H1 (cell line): ENCODE measurements around the gene PTCH2. TPM values are rescaled to one million over a fixed set of nuclear protein-coding genes. Genes with fewer than 3 reads are reported as not detected.
"Not testable (repeated sequence)": the region's sequence is repeated elsewhere in the genome, so short reads cannot be mapped to it uniquely, and the experiment has no call there.

ENCODE experiments used
- CTCF ChIA-PET: fragments of 300-600 bp; sonication (Branson Sonifier 250); formaldehyde crosslinking; loops from one replicate; lab custom pipeline; 2021; ENCODE audit not compliant: partially characterized antibody; lab: Charles Lee
- POLR2A ChIA-PET: fragments of 300-600 bp; sonication (Branson Sonifier 250); formaldehyde crosslinking; loops from one replicate; lab custom pipeline; 2021; ENCODE audit warnings: inconsistent platforms; ENCODE audit not compliant: partially characterized antibody; lab: Charles Lee
- DNase-seq, 2 experiments: peaks; one replicate each; pipeline versions ENCODE4 v3.0.0 to v3.0.0-alpha.2; 2010 to 2022; ENCODE audit warnings: low spot score in 2 of 2, low read depth in 1 of 2, mixed read lengths in 1 of 2
- FAIRE-seq: peaks from 2 replicates; lab custom pipeline; 2011; peaks lifted over from hg19 to GRCh38; lab: Jason Lieb, UNC
- H2AFZ ChIP-seq: 2 replicates; pipeline ENCODE4 v1.8.1; 2012; ENCODE audit warnings: low read length, inconsistent platforms
- H2AK5ac ChIP-seq: 2 replicates; pipeline ENCODE4 v1.6.1; 2013; ENCODE audit warnings: low read depth, low read length
- H2BK120ac ChIP-seq: replicated peaks from 2 replicates; pipeline ENCODE3; 2013; ENCODE audit warnings: low read depth, low read length, inconsistent platforms
- H2BK12ac ChIP-seq: 2 replicates; pipeline ENCODE4 v1.6.1; 2013; ENCODE audit warnings: low read depth, low read length
- H2BK15ac ChIP-seq: 2 replicates; pipeline ENCODE4 v1.6.1; 2013; ENCODE audit warnings: low read length
- H2BK20ac ChIP-seq: 2 replicates; pipeline ENCODE4 v1.6.1; 2013; ENCODE audit warnings: low read length
- H2BK5ac ChIP-seq: 2 replicates; pipeline ENCODE4 v1.6.1; 2013; ENCODE audit warnings: low read depth, low read length
- H3K14ac ChIP-seq: 2 replicates; pipeline ENCODE4 v1.6.1; 2013; ENCODE audit warnings: inconsistent platforms; ENCODE audit not compliant: insufficient read length
- H3K18ac ChIP-seq: 2 replicates; pipeline ENCODE4 v1.6.1; 2013; ENCODE audit warnings: low read length; ENCODE audit errors: extremely low read depth
- H3K23ac ChIP-seq: 2 replicates; pipeline ENCODE4 v1.6.1; 2013; ENCODE audit warnings: inconsistent platforms; ENCODE audit not compliant: insufficient read length
- H3K23me2 ChIP-seq: 2 replicates; pipeline ENCODE4 v1.6.1; 2013; ENCODE audit warnings: low read depth, low read length
- H3K27ac ChIP-seq: 2 replicates; pipeline ENCODE4 v1.6.1; 2011; ENCODE audit warnings: low read depth, low read length, inconsistent platforms
- H3K27me3 ChIP-seq, 4 experiments: replicated peaks in 1 of 4; 1 replicate in 1 of 4; 2 replicates in 3 of 4; pipeline versions ENCODE4 v1.6.1 to v1.8.1; 2011 to 2013; ENCODE audit warnings: low read length in 3 of 4, mild to moderate bottlenecking in 3 of 4, inconsistent platforms in 2 of 4, mixed read lengths in 2 of 4, moderate library complexity in 1 of 4; ENCODE audit not compliant: control insufficient read depth in 3 of 4, insufficient read depth in 3 of 4; ENCODE audit errors: extremely low read depth in 1 of 4
- H3K36me3 ChIP-seq, 4 experiments: 2 replicates each; pipeline versions ENCODE4 v1.6.1 to v1.8.1; 2011 to 2013; ENCODE audit warnings: mild to moderate bottlenecking in 4 of 4, low read length in 3 of 4, moderate library complexity in 2 of 4, control low read depth in 1 of 4, inconsistent platforms in 1 of 4; ENCODE audit not compliant: insufficient read depth in 4 of 4, control insufficient read depth in 2 of 4
- H3K4ac ChIP-seq: replicated peaks from 2 replicates; pipeline ENCODE3; 2013; ENCODE audit warnings: low read length, low read depth, mixed read lengths, inconsistent platforms; ENCODE audit not compliant: insufficient read length
- H3K4me1 ChIP-seq, 4 experiments: replicated peaks in 1 of 4; 1 replicate in 1 of 4; 2 replicates in 3 of 4; pipeline versions ENCODE4 v1.6.1 to v1.8.1; 2011 to 2013; ENCODE audit warnings: low read length in 3 of 4, inconsistent platforms in 2 of 4, mixed read lengths in 1 of 4; ENCODE audit not compliant: insufficient read depth in 4 of 4, control insufficient read depth in 3 of 4
- H3K4me2 ChIP-seq, 2 experiments: 2 replicates each; pipeline versions ENCODE4 v1.6.1 to v1.8.1; 2011 to 2013; ENCODE audit warnings: low read depth in 2 of 2, low read length in 2 of 2, control low read depth in 1 of 2, inconsistent platforms in 1 of 2, mild to moderate bottlenecking in 1 of 2; ENCODE audit not compliant: insufficient read depth in 1 of 2
- H3K4me3 ChIP-seq, 4 experiments: fragments of 200-600, 300-600 bp in 1 of 4; sonication (generic), shearing (Covaris generic), sonication (Bioruptor Twin) in 1 of 4; 2 replicates each; pipeline versions ENCODE4 v1.5.1 to v1.8.1; 2011 to 2016; ENCODE audit warnings: low read length in 4 of 4, low read depth in 3 of 4, control low read depth in 2 of 4, inconsistent platforms in 2 of 4, mild to moderate bottlenecking in 2 of 4, mixed read lengths in 1 of 4, moderate library complexity in 1 of 4; ENCODE audit not compliant: insufficient read depth in 2 of 4; ENCODE audit errors: extremely low read depth in 1 of 4
- H3K56ac ChIP-seq: replicated peaks from 2 replicates; pipeline ENCODE3; 2013; ENCODE audit warnings: low read depth, mild to moderate bottlenecking, mixed read lengths, low read length, inconsistent platforms; ENCODE audit not compliant: insufficient read length
- H3K79me1 ChIP-seq: 2 replicates; pipeline ENCODE4 v1.6.1; 2013; ENCODE audit warnings: low read depth, low read length, control low read depth
- H3K79me2 ChIP-seq, 2 experiments: 2 replicates each; pipeline versions ENCODE4 v1.6.1 to v1.8.1; 2012 to 2013; ENCODE audit warnings: low read length in 2 of 2, mild to moderate bottlenecking in 2 of 2, inconsistent platforms in 1 of 2; ENCODE audit not compliant: insufficient read depth in 2 of 2, control insufficient read depth in 1 of 2
- H3K9ac ChIP-seq, 4 experiments: replicated peaks in 1 of 4; 1 replicate in 1 of 4; 2 replicates in 3 of 4; pipeline versions ENCODE4 v1.6.1 to v1.8.1; 2011 to 2013; ENCODE audit warnings: low read depth in 3 of 4, low read length in 3 of 4, control low read depth in 2 of 4, mild to moderate bottlenecking in 2 of 4, moderate library complexity in 2 of 4, inconsistent platforms in 1 of 4; ENCODE audit errors: extremely low read depth in 1 of 4
- H3K9me3 ChIP-seq, 2 experiments: 2 replicates each; pipeline versions ENCODE4 v1.6.1 to v1.8.1; 2012 to 2013; ENCODE audit warnings: mild to moderate bottlenecking in 2 of 2, moderate library complexity in 2 of 2, control low read depth in 1 of 2, inconsistent platforms in 1 of 2, low read depth in 1 of 2, low read length in 1 of 2, mixed read lengths in 1 of 2; ENCODE audit not compliant: insufficient read depth in 2 of 2
- H4K20me1 ChIP-seq, 2 experiments: replicated peaks in 1 of 2; 2 replicates each; pipeline versions ENCODE3 to v1.8.1; 2011 to 2013; ENCODE audit warnings: inconsistent platforms in 2 of 2, low read length in 2 of 2, mild to moderate bottlenecking in 1 of 2; ENCODE audit not compliant: insufficient read depth in 2 of 2, control insufficient read depth in 1 of 2
- H4K5ac ChIP-seq: 2 replicates; pipeline ENCODE4 v1.6.1; 2013; ENCODE audit warnings: low read length, low read depth, mixed read lengths, inconsistent platforms; ENCODE audit not compliant: insufficient read length
- H4K8ac ChIP-seq: 2 replicates; pipeline ENCODE4 v1.8.0; 2013; ENCODE audit warnings: mild to moderate bottlenecking, moderate library complexity, low read length, inconsistent platforms; ENCODE audit not compliant: insufficient read depth; ENCODE audit errors: extremely low read depth
- H4K91ac ChIP-seq: replicated peaks from 2 replicates; pipeline ENCODE3; 2013; ENCODE audit warnings: low read length, mixed read lengths, inconsistent platforms; ENCODE audit not compliant: insufficient read length
- WGBS, 2 experiments: shearing (Covaris generic) in 1 of 2; methylation state at CpG; one replicate each; pipeline versions ENCODE4 v1.1.6 to v1.1.7; 2013 to 2015; ENCODE audit warnings: low lambda C conversion rate in 2 of 2, mixed read lengths in 2 of 2, inconsistent platforms in 1 of 2, low coverage in 1 of 2, missing lambda C conversion rate in 1 of 2; ENCODE audit not compliant: insufficient replicate concordance in 2 of 2, insufficient coverage in 1 of 2, insufficient read length in 1 of 2; ENCODE audit errors: extremely low coverage in 1 of 2, missing lambda C conversion rate in 1 of 2; 5-methylcytosine and 5-hydroxymethylcytosine counted together
- polyA plus RNA-seq, 7 experiments: library from polyadenylated mRNA; depleted of rRNA in 3 of 7; stranded (reverse) in 5 of 7; unstranded in 2 of 7; fragments of >200 nt in 5 of 7; fragments of 200-250 nt in 2 of 7; gene quantifications; 1 replicate in 5 of 7; 2 replicates in 1 of 7; 4 replicates in 1 of 7; pipeline versions ENCODE4 v1.2.1 to v1.2.3, GENCODE V29; 2011 to 2013; ENCODE audit warnings: missing spikeins in 2 of 7, mixed read lengths in 2 of 7
- total RNA-seq: library from RNA; stranded (reverse); fragmentation: NEBNext Ultra II Directional; extraction: Animal tissue kit (Norgen Biotek cat#: 25700); gene quantifications from 2 replicates; pipeline ENCODE4 v1.2.1, GENCODE V29; 2021

Gene PTCH2
- total and polyA plus RNA-seq, 2 of the 8 experiments (the other 6 are each of a cell fraction or from before 2014, with no cell fraction given), result 0.35 to 1.2 TPM

DNA sequence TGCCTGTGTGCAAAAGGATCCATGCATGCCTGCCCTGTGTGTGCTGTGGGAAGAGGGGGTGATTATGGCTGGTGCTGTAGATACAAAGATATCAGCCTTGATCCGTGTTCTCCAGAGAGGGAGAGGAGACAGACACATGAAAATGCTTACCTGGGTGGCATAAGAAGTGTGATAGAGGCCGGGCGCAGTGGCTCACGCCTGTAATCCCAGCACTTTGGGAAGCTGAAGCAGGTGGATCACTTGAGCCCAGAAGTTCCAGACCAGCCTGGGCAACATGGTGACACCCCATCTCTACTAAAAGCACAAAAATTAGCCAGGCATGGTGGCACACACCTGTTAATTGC lies 32.3 kb downstream of the PTCH2 start:
- not testable (repeated sequence) for DNase-seq, H3K4ac ChIP-seq, H4K20me1 ChIP-seq, H4K5ac ChIP-seq, H3K4me3 ChIP-seq, H2BK20ac ChIP-seq, H3K27ac ChIP-seq, H3K79me1 ChIP-seq, H3K56ac ChIP-seq, H2BK5ac ChIP-seq, H2BK120ac ChIP-seq, H4K91ac ChIP-seq, H4K8ac ChIP-seq, H2AFZ ChIP-seq, FAIRE-seq, H3K23me2 ChIP-seq, H3K23ac ChIP-seq, H3K36me3 ChIP-seq, H3K9me3 ChIP-seq, H3K4me2 ChIP-seq, H3K9ac ChIP-seq, H3K14ac ChIP-seq, H3K79me2 ChIP-seq, H3K27me3 ChIP-seq, H3K18ac ChIP-seq, H2AK5ac ChIP-seq
- WGBS, 2 experiments, result 83% methylated on average over 4 of the region's 4 CpGs; no CpG with 5 or more reads in 1 of the 2 experiments
- ChIA-PET POLR2A (interaction anchor here (0.9 to 19.2 kb wide), 4 partner anchors 9 to 80 kb away, joined by 3 to 547 read pairs (median 24); partner anchors contain the start of genes PLK3 and RNU5D-1), CTCF (interaction anchor here (1.3 to 6.0 kb wide), 4 partner anchors 11 to 25 kb away, joined by 6 to 51 read pairs (median 10); partner anchors contain the start of gene PLK3)
- Histone ChIP-seq H2BK12ac (peak overlapping the region; percentile 99), H3K4me1 (peaks cover 10 to 42% (median 34%) of the 10 kb centered on the region in 4 experiments), H2BK15ac (peak overlapping the region; percentile 92; the same call in 1 of the 2 replicates)
